Endothelial cell of coronary artery (primary cell): ENCODE results near the gene NUDT21. TPM values are rescaled to one million over a fixed set of nuclear protein-coding genes. Genes with fewer than 3 reads are reported as not detected.

Source experiments
- total RNA-seq: library from RNA; depleted of rRNA; stranded (reverse); fragments of >200 nt; gene quantifications from 2 replicates; pipeline ENCODE4 v1.2.3, GENCODE V29; 2014

NUDT21 gene
- total RNA-seq: 61.4 and 68.2 TPM in 2 replicates

GRCh38 chr16:56450986-56451752 lies at the start of gene NUDT21, which contains the start of gene OGFOD1:
NUDT21 (minus strand) TSS chr16:56451332; CDS start chr16:56451202, 130 bp downstream.
OGFOD1 (plus strand) TSS chr16:56451554; CDS start chr16:56451613, 59 bp downstream.

GRCh38 chr16:56425439-56425832 lies 25.7 kb downstream of the NUDT21 start, which contains the start of gene AMFR:
AMFR (minus strand) TSS chr16:56425545; CDS start chr16:56425327, 218 bp downstream.

Other genes with a start within 250 kb of the NUDT21 start
- gene AMFR, start 25.8 kb downstream of the NUDT21 start, total RNA-seq: 215 and 286 TPM in 2 replicates
- 67.3 and 95.7 TPM in 2 replicates for gene OGFOD1, start 222 bp upstream of the NUDT21 start, total RNA-seq
- 43.9 and 62.4 TPM in 2 replicates for gene BBS2, start 68.7 kb upstream of the NUDT21 start, total RNA-seq
- gene MT4, start 113.7 kb upstream of the NUDT21 start, total RNA-seq: not detected in 2 replicates
- gene MT3, start 138.2 kb upstream of the NUDT21 start, total RNA-seq: not detected in 2 replicates
- gene MT2A, start 157.3 kb upstream of the NUDT21 start, total RNA-seq: 118 and 174 TPM in 2 replicates
- 131 and 212 TPM in 2 replicates for gene MT1E, start 174.4 kb upstream of the NUDT21 start, total RNA-seq
- 2.2 and 5.2 TPM in 2 replicates for gene MT1M, start 181.3 kb upstream of the NUDT21 start, total RNA-seq
- 3.2 and 3.3 TPM in 2 replicates for gene MT1A, start 187.3 kb upstream of the NUDT21 start, total RNA-seq
- not detected in 2 replicates for gene MT1B, start 200.6 kb upstream of the NUDT21 start, total RNA-seq
- 0.99 and 1.0 TPM in 2 replicates for gene MT1F, start 206.6 kb upstream of the NUDT21 start, total RNA-seq
- gene MT1G, start 216.7 kb upstream of the NUDT21 start, total RNA-seq: not detected in 2 replicates
- gene MT1H, start 218.5 kb upstream of the NUDT21 start, total RNA-seq: not detected in 2 replicates
- 13.8 and 27.1 TPM in 2 replicates for gene MT1X, start 231.1 kb upstream of the NUDT21 start, total RNA-seq